Duodenal mucosa (tissue), 2 donors: ENCODE measurements around the gene CNGA2.

Source experiments
- H3K27ac ChIP-seq: one replicate; pipeline ENCODE4 v1.7.0; 2013; ENCODE audit warnings: low read depth, low read length
- H3K27me3 ChIP-seq, 2 donors: one replicate each; pipeline ENCODE4 v1.7.0; 2013; ENCODE audit warnings: low read length in 2 of 2, control low read depth in 1 of 2; ENCODE audit not compliant: insufficient read depth in 2 of 2, control insufficient read depth in 1 of 2
- H3K36me3 ChIP-seq, 2 donors: one replicate each; pipeline ENCODE4 v1.7.0; 2013; ENCODE audit warnings: low read length in 2 of 2, control low read depth in 1 of 2; ENCODE audit not compliant: insufficient read depth in 2 of 2, control insufficient read depth in 1 of 2
- H3K4me1 ChIP-seq, 2 donors: one replicate each; pipeline ENCODE4 v1.7.0; 2013; ENCODE audit warnings: low read length in 2 of 2, control low read depth in 1 of 2; ENCODE audit not compliant: insufficient read depth in 2 of 2, control insufficient read depth in 1 of 2
- H3K4me3 ChIP-seq, 2 donors: one replicate each; pipeline ENCODE4 v1.7.0; 2013; ENCODE audit warnings: low read length in 2 of 2, low read depth in 1 of 2
- H3K9ac ChIP-seq, 2 donors: one replicate each; pipeline ENCODE4 v1.7.0; 2013; ENCODE audit warnings: low read length in 2 of 2, low read depth in 1 of 2
- H3K9me3 ChIP-seq, 2 donors: one replicate each; pipeline ENCODE4 v1.7.0; 2013; ENCODE audit warnings: low read length in 2 of 2, control low read depth in 1 of 2; ENCODE audit not compliant: control insufficient read depth in 1 of 2

The CNGA2 gene

GRCh38 chrX:151711154-151711553, 23.4 kb upstream of the CNGA2 start:
- Histone ChIP-seq H3K4me1 (no peaks in the 10 kb centered on the region), H3K27me3 (no peaks in the 10 kb centered on the region), H3K9ac (no peak overlapping the region), H3K36me3 (no peaks in the 10 kb centered on the region), H3K9me3 (no peaks in the 10 kb centered on the region), H3K4me3 (no peak overlapping the region), H3K27ac (no peak overlapping the region)

GRCh38 chrX:151711787-151712186, 22.8 kb upstream of the CNGA2 start:
- no peak overlapping the region for H3K9ac ChIP-seq
- no peaks in the 10 kb centered on the region for H3K36me3 ChIP-seq
- H3K4me3 ChIP-seq = no peak overlapping the region
- no peaks in the 10 kb centered on the region for H3K27me3 ChIP-seq
- no peak overlapping the region for H3K27ac ChIP-seq
- H3K4me1 ChIP-seq = no peaks in the 10 kb centered on the region
- no peaks in the 10 kb centered on the region for H3K9me3 ChIP-seq

- H3K27me3 ChIP-seq = no peaks in the 10 kb centered on the region
- H3K9me3 ChIP-seq = no peaks in the 10 kb centered on the region
- no peak overlapping the region for H3K27ac ChIP-seq
- no peaks in the 10 kb centered on the region for H3K4me1 ChIP-seq
- no peak overlapping the region for H3K4me3 ChIP-seq
- H3K9ac ChIP-seq = no peak overlapping the region
- H3K36me3 ChIP-seq = no peaks in the 10 kb centered on the region
These were observed 22.3 kb upstream of the CNGA2 start for GRCh38 chrX:151712253-151712652.

GRCh38 chrX:151713849-151714248, 20.7 kb upstream of the CNGA2 start:
- Histone ChIP-seq H3K27me3 (no peaks in the 10 kb centered on the region), H3K9me3 (no peaks in the 10 kb centered on the region), H3K4me3 (no peak overlapping the region), H3K27ac (no peak overlapping the region), H3K4me1 (no peaks in the 10 kb centered on the region), H3K9ac (no peak overlapping the region), H3K36me3 (no peaks in the 10 kb centered on the region)

GRCh38 chrX:151714362-151714761, 20.2 kb upstream of the CNGA2 start:
- Histone ChIP-seq H3K9ac (no peak overlapping the region), H3K9me3 (no peaks in the 10 kb centered on the region), H3K27ac (no peak overlapping the region), H3K4me3 (no peak overlapping the region), H3K36me3 (no peaks in the 10 kb centered on the region), H3K4me1 (no peaks in the 10 kb centered on the region), H3K27me3 (no peaks in the 10 kb centered on the region)

GRCh38 chrX:151715752-151716151, 18.8 kb upstream of the CNGA2 start, which contains the start of gene FATE1:
FATE1 (plus strand) TSS chrX:151716035; CDS start chrX:151716120, 85 bp downstream.
- Histone ChIP-seq H3K27ac (no peak within 1 kb of the TSS), H3K4me3 (no peak within 1 kb of the TSS), H3K9ac (no peak within 1 kb of the TSS)

GRCh38 chrX:151722241-151722846, 12.2 kb upstream of the CNGA2 start:
- Histone ChIP-seq H3K4me1 (no peaks in the 10 kb centered on the region), H3K9ac (no peak overlapping the region), H3K36me3 (no peaks in the 10 kb centered on the region), H3K4me3 (no peak overlapping the region), H3K27ac (no peak overlapping the region), H3K9me3 (no peaks in the 10 kb centered on the region), H3K27me3 (no peaks in the 10 kb centered on the region)

More at GRCh38 chrX:151715752-151716151, 18.8 kb upstream of the CNGA2 start, which contains the start of gene FATE1:
- no peaks in the 10 kb centered on the region for H3K9me3 ChIP-seq
- H3K27me3 ChIP-seq = no peaks in the 10 kb centered on the region
- H3K4me1 ChIP-seq = no peaks in the 10 kb centered on the region
- no peaks in the 10 kb centered on the region for H3K36me3 ChIP-seq

- H3K9me3 ChIP-seq = no peaks in the 10 kb centered on the region
- no peaks in the 10 kb centered on the region for H3K36me3 ChIP-seq
- H3K4me3 ChIP-seq = no peak overlapping the region
- no peaks in the 10 kb centered on the region for H3K27me3 ChIP-seq
- no peaks in the 10 kb centered on the region for H3K4me1 ChIP-seq
- no peak overlapping the region for H3K27ac ChIP-seq
- no peak overlapping the region for H3K9ac ChIP-seq
These were observed 11.3 kb upstream of the CNGA2 start for GRCh38 chrX:151723156-151723760.

GRCh38 chrX:151724563-151725337, 9.8 kb upstream of the CNGA2 start:
- H3K4me3 ChIP-seq = no peak overlapping the region
- H3K9ac ChIP-seq = no peak overlapping the region
- H3K27ac ChIP-seq = no peak overlapping the region
- H3K9me3 ChIP-seq = no peaks in the 10 kb centered on the region
- no peaks in the 10 kb centered on the region for H3K36me3 ChIP-seq
- no peaks in the 10 kb centered on the region for H3K27me3 ChIP-seq
- no peaks in the 10 kb centered on the region for H3K4me1 ChIP-seq

- H3K27me3 ChIP-seq = no peaks in the 10 kb centered on the region
- no peaks in the 10 kb centered on the region for H3K4me1 ChIP-seq
- no peak overlapping the region for H3K4me3 ChIP-seq
- no peaks in the 10 kb centered on the region for H3K9me3 ChIP-seq
- no peaks in the 10 kb centered on the region for H3K36me3 ChIP-seq
- H3K27ac ChIP-seq = no peak overlapping the region
- H3K9ac ChIP-seq = no peak overlapping the region
These were observed 9.3 kb upstream of the CNGA2 start for GRCh38 chrX:151725338-151725614.
